GM18508 (cell line): ENCODE results near the gene MMP12.

ENCODE experiments used
- ATAC-seq: cut with Tn5 transposase; IDR thresholded peaks from one replicate; pipeline ENCODE4 v1.9.1; 2021; ENCODE audit warnings: moderate number of reproducible peaks; ENCODE audit not compliant: insufficient read depth, unreplicated experiment

Gene MMP12

DNA sequence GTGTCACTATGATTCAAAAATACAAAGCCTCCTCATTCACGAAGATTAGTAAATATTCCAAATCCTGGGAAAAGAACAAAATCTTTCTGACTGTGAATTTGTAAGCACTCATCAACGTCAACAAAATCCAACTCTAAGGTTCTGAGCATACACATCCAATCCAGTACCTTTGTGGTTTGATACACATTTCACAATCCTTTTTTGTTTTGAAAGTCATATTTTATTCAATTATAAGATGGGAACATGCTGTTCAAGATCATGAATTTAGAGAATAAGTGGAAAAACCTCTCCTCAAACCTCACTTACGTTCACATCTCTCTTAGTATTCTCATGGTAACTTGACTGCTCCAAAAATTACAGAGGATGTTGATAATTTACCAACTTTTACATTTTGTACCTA is 21.7 kb downstream of the MMP12 start:
- no peak for ATAC-seq

- ATAC-seq = no peak
Observed at GRCh38 chr11:102850973-102851745, 23.6 kb downstream of the MMP12 start.

DNA sequence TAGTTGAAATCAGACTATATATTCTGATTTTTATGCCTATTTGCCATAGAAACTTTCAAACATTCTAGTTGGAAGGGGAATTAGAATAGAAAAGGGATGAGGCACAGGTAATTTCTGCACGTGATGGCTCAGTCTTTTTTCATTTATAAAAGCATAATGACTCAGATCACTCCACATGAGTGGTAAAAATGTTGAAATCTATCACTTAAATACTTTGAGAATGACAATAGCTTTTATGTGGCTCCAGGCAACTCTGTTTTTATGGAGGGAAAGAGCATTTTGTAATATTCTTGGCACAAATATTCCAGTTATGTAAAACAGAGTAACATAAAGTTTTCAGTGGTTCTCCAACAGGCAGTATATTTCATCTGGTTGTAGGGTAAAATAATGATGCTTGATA is 25.5 kb downstream of the MMP12 start:
- no peak for ATAC-seq

GRCh38 chr11:102846292-102846691 is 28.5 kb downstream of the MMP12 start:
- no peak for ATAC-seq

GRCh38 chr11:102843489-102843888 is 31.3 kb downstream of the MMP12 start, which contains the start of gene MMP3:
Gene MMP3 (minus strand): TSS chr11:102843609. CDS start chr11:102843546, 63 bp downstream.
- no peak for ATAC-seq

DNA sequence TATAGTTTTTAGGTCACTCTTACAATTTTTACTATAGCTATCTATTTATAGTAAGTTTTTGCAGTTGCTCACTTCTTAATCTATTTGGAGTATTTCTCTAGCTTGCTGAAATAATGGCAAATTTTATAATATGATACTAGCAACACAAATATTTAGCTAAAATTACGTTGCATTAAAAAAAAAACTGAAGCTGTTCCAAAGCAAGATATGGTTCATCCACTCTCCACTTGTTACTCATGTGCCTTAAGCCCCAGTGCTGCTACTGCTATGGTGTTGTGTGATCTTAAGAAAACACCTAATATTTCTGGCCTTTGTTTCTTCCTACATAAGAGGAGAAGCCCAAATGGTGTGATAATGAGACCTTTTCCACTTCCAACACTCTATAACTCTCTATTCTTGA is 31.9 kb downstream of the MMP12 start:
- ATAC-seq = no peak

- no peak for ATAC-seq
Observed at GRCh38 chr11:102840018-102840417, 34.8 kb downstream of the MMP12 start.

DNA sequence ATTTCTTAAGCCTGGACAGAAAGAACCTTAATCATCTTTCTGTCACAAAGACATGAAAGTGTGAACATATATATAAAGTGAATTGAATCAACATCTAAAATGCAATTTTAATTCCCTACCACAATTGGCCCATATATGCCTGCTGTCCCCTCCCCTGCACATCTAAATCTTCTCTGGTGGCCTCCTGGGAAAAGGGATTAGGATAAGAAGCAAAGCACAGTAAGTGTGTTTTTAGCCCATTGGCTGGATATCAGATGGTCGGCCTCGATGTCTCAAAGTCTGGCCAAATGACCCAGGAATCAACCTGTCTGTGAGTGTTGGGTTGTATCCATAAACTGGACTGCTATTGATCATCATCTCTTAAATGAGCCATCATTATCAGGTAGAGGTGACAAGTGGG is 37.1 kb downstream of the MMP12 start:
- ATAC-seq = no peak

- no peak for ATAC-seq
Observed at GRCh38 chr11:102837156-102837555, 37.6 kb downstream of the MMP12 start.

GRCh38 chr11:102836290-102836875 is 38.4 kb downstream of the MMP12 start:
- no peak for ATAC-seq

DNA sequence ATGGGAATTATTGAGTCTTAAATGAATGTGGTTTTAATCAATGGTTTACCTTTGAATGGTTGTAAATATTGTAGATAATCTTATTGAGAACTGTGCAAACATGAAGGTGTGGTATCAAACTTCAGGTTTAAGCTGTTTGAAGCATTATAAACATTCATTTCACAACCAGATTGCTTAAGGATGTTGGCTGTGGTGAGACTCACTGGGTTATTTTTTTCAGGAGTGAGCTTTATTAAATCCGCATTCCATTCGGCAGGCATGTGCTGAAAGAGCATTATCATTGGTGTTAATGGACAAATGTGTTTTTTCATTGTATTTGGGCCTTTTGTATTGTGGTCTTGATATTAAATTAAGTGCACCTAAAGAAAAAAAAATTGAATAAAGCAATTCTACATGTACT is 41.1 kb downstream of the MMP12 start:
- ATAC-seq = no peak

- ATAC-seq = no peak
Observed at GRCh38 chr11:102832612-102833011, 42.2 kb downstream of the MMP12 start.

- no peak for ATAC-seq
Observed at GRCh38 chr11:102831489-102832440, 43.0 kb downstream of the MMP12 start.

- no peak for ATAC-seq
Observed at GRCh38 chr11:102831128-102831488, 43.7 kb downstream of the MMP12 start.

GRCh38 chr11:102830001-102830727 is 44.6 kb downstream of the MMP12 start:
- no peak for ATAC-seq

DNA sequence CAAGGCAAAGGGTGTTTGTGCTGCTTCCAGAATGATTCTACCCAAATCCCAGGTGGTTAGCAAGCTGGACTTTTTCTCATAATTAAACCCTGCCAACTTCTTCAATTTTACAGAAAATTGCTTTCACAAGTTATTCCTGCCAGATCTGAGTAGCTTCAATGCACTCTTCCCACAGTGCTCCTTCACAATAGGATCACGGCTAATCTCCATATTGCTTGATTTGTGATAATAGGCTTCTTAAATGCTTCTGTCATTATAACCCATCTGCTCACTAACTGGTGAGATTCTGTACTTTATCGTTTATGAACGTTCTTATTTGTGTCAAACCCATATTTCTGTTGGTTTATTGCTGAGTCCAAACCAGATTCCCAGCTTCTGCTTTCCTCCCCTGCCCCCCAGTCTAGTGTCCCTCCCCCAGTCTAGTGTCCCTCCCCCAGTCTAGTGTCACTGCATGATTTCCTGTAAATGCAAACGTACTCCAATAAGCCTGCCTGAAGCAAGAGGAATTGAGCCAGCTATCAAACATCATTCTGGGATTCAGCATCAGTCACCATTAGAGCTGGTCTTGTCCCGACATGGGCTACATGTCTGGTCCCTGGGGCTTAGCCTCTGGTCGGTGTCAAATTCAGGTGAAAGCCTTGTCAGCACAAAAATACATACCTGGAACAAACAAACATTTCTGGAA is 45.3 kb downstream of the MMP12 start:
- ATAC-seq = no peak

GRCh38 chr11:102824556-102824955 is 50.2 kb downstream of the MMP12 start:
- no peak for ATAC-seq

- no peak for ATAC-seq
Observed at GRCh38 chr11:102819491-102819890, 55.3 kb downstream of the MMP12 start.

DNA sequence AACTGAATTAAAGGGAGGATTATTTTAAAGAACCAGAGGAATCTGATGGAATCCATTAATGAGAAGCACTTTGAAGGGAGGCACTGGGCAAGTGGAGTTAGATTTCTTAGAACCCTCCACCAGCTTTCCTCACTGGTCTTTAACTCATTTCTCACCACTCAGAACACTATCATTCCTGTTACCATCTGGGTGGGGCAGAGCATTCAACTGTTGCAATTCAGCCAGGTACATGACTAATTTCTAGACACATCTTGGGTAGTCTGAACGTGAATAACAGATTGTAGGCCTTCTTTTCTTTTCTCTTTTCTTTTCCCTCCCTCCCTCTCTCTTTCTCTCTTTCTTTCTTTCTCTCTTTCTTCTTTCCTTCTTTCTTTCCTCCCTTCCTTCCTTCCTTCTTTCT is 61.3 kb downstream of the MMP12 start:
- ATAC-seq = no peak
